Keratinocyte (primary cell): Measurements from ENCODE around the gene VPS26A.

ENCODE experiments used
- EZH2 ChIP-seq: IDR thresholded peaks from one replicate; pipeline ENCODE4 v1.6.1; 2012; ENCODE audit warnings: inconsistent platforms, mild to moderate bottlenecking, low read length, moderate library complexity
- TF ChIP-seq, protein P1 (sequence below), 3 experiments: IDR thresholded peaks in 1 of 3; conservative IDR thresholded peaks in 1 of 3; optimal IDR thresholded peaks in 1 of 3; 2 replicates in 2 of 3; 3 replicates in 1 of 3; pipeline versions ENCODE3 to v1.5.1; 2011; ENCODE audit warnings: low read length in 3 of 3, mild to moderate bottlenecking in 3 of 3, moderate library complexity in 2 of 3, control low read depth in 1 of 3, inconsistent platforms in 1 of 3; ENCODE audit not compliant: insufficient read depth in 2 of 3; ENCODE audit errors: extremely low read depth in 1 of 3

GRCh38 chr10:69142983-69143382, 19.0 kb downstream of the VPS26A start:
- TF ChIP-seq, protein P1, sequence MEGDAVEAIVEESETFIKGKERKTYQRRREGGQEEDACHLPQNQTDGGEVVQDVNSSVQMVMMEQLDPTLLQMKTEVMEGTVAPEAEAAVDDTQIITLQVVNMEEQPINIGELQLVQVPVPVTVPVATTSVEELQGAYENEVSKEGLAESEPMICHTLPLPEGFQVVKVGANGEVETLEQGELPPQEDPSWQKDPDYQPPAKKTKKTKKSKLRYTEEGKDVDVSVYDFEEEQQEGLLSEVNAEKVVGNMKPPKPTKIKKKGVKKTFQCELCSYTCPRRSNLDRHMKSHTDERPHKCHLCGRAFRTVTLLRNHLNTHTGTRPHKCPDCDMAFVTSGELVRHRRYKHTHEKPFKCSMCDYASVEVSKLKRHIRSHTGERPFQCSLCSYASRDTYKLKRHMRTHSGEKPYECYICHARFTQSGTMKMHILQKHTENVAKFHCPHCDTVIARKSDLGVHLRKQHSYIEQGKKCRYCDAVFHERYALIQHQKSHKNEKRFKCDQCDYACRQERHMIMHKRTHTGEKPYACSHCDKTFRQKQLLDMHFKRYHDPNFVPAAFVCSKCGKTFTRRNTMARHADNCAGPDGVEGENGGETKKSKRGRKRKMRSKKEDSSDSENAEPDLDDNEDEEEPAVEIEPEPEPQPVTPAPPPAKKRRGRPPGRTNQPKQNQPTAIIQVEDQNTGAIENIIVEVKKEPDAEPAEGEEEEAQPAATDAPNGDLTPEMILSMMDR (optimal IDR thresholded peaks at IDR 0.05 in 1 of 3, IDR thresholded peaks at IDR 0.05 in 1 of 3, conservative IDR thresholded peaks at IDR 0.05 in 1 of 3; ENCODE audit: extremely low read depth in 1 of 3, insufficient read depth in 2 of 3, low read length in 3 of 3) = no peak
- TF ChIP-seq EZH2 = no peak
